Nephron (organoid): ENCODE data around the gene NAA16.

ENCODE experiments used
- H3K27ac Mint-ChIP-seq, 3 experiments: 2 replicates each; pipeline ENCODE4 v1.8.0; 2020; ENCODE audit warnings: mixed read lengths in 3 of 3, mild to moderate bottlenecking in 2 of 3, moderate library complexity in 1 of 3
- H3K27me3 Mint-ChIP-seq: 2 replicates; pipeline ENCODE4 v1.8.0; 2021; ENCODE audit warnings: low read depth, mild to moderate bottlenecking, moderate library complexity, mixed read lengths
- H3K36me3 Mint-ChIP-seq: 2 replicates; pipeline ENCODE4 v1.8.0; 2020; ENCODE audit warnings: low read depth, mixed read lengths
- H3K4me1 Mint-ChIP-seq: 2 replicates; pipeline ENCODE4 v1.8.0; 2020; ENCODE audit warnings: mixed read lengths
- H3K4me3 Mint-ChIP-seq, 3 experiments: 2 replicates each; pipeline ENCODE4 v1.8.0; 2020; ENCODE audit warnings: mild to moderate bottlenecking in 3 of 3, mixed read lengths in 3 of 3, moderate library complexity in 2 of 3
- H3K9me3 Mint-ChIP-seq: 2 replicates; pipeline ENCODE4 v1.8.0; 2020; ENCODE audit warnings: mixed read lengths
- TF ChIP-seq, protein P1 (sequence below), 3 experiments: fragments of 200-600 bp; sonication (generic); IDR thresholded peaks; one replicate each; pipeline ENCODE4 v1.5.0; 2021; ENCODE audit warnings: antibody characterized with exemption in 3 of 3; ENCODE audit not compliant: unreplicated experiment in 3 of 3

Gene NAA16

DNA sequence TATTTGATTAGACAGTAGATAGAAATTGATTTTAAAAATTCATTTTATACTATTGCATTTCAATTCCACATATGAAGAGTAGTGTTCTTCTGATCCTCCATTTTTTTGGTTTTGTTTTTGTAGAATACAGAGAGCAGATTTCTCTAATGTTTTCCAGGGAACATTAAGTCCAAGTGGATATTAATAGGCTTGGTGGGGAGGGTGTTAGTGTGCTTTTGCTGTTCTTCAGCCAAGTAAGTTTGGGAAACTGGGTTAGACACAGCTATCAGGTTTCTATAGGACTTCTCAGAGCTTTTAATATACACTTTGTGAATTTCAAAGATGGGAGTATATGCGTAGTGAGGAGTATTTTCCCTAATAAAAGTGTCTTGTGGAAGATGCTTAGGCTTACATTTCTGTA lies 21.8 kb downstream of the NAA16 start:
- Mint-ChIP-seq H3K27ac (peak overlapping the region; percentile 34 to 85 (median 71)), H3K27me3 (no peaks in the 10 kb centered on the region), H3K36me3 (peaks cover 53% of the 10 kb centered on the region), H3K4me1 (peaks cover 21% of the 10 kb centered on the region), H3K9me3 (no peaks in the 10 kb centered on the region), H3K4me3 (no peak overlapping the region)
- TF ChIP-seq, protein P1, sequence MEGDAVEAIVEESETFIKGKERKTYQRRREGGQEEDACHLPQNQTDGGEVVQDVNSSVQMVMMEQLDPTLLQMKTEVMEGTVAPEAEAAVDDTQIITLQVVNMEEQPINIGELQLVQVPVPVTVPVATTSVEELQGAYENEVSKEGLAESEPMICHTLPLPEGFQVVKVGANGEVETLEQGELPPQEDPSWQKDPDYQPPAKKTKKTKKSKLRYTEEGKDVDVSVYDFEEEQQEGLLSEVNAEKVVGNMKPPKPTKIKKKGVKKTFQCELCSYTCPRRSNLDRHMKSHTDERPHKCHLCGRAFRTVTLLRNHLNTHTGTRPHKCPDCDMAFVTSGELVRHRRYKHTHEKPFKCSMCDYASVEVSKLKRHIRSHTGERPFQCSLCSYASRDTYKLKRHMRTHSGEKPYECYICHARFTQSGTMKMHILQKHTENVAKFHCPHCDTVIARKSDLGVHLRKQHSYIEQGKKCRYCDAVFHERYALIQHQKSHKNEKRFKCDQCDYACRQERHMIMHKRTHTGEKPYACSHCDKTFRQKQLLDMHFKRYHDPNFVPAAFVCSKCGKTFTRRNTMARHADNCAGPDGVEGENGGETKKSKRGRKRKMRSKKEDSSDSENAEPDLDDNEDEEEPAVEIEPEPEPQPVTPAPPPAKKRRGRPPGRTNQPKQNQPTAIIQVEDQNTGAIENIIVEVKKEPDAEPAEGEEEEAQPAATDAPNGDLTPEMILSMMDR (IDR thresholded peaks at IDR 0.05; ENCODE audit: unreplicated experiment in 3 of 3) = no peak

DNA sequence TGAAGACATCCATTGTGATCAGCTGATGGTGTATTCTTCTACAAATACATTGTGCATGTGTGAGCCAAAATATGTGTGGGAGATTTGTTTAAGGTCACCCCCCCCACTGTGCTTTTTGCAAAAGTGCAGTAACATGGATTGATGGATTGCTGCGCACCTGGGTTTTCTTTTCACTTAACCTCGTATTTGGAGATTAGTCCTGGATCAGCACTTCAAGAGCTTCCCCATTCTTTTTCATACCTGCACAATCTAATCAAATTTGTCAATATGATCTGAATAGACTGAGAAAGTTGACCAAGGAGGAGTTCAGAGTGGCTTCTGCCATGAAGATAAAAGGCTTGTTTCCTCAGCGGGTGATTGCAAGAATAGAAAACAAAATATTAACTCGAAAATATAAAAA lies 23.7 kb downstream of the NAA16 start:
- peaks cover 54% of the 10 kb centered on the region for H3K36me3 Mint-ChIP-seq
- no peak overlapping the region for H3K27ac Mint-ChIP-seq
- no peaks in the 10 kb centered on the region for H3K27me3 Mint-ChIP-seq
- no peaks in the 10 kb centered on the region for H3K9me3 Mint-ChIP-seq
- H3K4me1 Mint-ChIP-seq = peaks cover 14% of the 10 kb centered on the region
- H3K4me3 Mint-ChIP-seq = no peak overlapping the region
- TF ChIP-seq, protein P1 (IDR thresholded peaks at IDR 0.05; ENCODE audit: unreplicated experiment in 3 of 3) = no peak

DNA sequence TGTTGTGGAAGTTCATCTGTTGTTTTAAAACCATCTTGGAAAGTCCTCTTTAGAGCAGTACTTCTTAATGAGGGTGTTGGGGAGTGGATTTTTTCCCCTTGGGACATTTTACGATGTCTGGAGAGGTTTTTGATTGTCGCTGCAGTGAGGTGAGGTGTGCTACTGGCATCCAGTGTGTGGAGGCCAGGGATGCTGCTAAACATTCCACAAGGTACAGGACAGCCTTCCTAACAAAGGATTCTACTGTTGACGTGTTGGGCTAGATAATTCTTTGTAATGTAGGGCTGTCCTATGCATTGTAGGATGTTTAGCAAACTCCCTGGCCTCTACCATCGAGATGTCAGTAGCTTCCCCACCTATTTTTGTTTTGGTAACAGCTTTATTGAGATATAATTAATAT lies 33.3 kb downstream of the NAA16 start:
- H3K36me3 Mint-ChIP-seq = peaks cover 83% of the 10 kb centered on the region
- no peaks in the 10 kb centered on the region for H3K27me3 Mint-ChIP-seq
- no peak overlapping the region for H3K27ac Mint-ChIP-seq
- TF ChIP-seq, protein P1 (IDR thresholded peaks at IDR 0.05; ENCODE audit: unreplicated experiment in 3 of 3) = no peak
- no peaks in the 10 kb centered on the region for H3K9me3 Mint-ChIP-seq
- no peak overlapping the region for H3K4me3 Mint-ChIP-seq
- peaks cover 7% of the 10 kb centered on the region for H3K4me1 Mint-ChIP-seq

DNA sequence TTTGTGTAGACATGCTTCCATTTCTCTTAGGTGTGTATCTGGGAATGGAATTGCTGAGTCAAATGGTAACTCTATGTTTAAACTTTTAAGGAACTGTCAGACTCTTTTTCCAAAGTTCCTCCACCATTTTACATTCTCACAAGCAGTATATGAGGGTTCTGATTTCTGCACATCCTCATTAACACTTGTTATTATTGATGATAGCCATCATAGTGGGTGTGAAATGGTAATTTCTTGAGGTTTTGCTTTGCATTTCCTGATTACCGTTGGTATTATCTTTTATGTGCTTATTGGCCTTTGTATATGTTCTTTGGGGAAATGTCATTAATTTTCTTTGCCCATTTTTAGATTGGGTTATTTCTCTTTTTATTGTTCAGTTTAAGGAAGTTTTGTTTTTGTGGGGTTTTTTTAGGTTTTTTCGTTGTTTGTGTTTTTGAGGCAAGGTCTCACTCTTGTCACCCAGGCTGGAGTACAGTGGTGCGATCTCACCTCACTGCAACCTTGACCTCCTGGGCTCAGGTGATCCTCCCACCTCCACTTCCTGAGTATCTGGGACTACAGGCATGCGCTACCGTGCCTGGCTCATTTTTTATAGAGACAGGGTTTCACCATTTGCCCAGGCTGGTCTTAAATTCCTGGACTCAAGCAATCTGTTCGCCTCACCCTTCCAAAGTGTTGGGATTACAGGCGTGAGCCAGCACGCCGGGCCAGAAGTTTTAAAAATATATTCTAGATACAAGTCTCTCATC lies 34.3 kb downstream of the NAA16 start:
- TF ChIP-seq, protein P1 (IDR thresholded peaks at IDR 0.05; ENCODE audit: unreplicated experiment in 3 of 3) = no peak
- Mint-ChIP-seq H3K4me1 (peaks cover 7% of the 10 kb centered on the region), H3K4me3 (no peak overlapping the region), H3K27ac (peak overlapping the region in 2 of 3 experiments; percentile 52 to 53), H3K27me3 (no peaks in the 10 kb centered on the region), H3K9me3 (no peaks in the 10 kb centered on the region), H3K36me3 (peaks cover 79% of the 10 kb centered on the region)

DNA sequence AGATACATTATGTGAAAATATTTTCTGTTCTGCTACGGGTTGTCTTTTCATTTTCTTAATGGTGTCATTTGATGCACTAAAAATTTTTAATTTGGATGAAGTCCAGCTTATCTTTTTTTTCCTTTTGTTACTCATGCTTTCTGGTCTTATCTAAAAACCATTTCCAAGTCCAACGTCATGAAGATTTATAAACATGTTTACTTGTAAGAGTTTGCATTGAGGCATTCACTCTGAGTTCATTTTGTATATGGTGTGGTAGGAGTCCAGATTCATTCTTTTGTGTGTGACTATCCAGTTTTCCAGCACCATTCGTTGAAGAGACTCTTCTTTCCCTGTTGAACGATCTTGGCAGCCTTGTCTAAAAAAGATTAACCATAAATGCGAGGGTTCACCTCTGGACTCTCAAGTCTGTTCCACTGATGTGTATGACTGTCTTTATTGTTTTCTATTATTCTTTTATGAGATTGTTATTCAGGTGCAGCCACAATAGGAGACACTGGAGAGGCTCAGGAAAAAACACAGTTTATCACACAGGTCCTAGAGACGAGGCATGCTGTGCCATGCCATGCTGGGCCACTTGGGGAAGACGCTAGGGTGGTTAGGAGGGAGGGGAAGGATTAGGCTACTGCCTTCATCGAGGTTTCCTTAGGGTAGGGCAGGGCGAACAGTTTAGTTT lies 35.0 kb downstream of the NAA16 start:
- no peak overlapping the region for H3K4me3 Mint-ChIP-seq
- peak overlapping the region in 2 of 3 experiments; percentile 52 to 53 for H3K27ac Mint-ChIP-seq
- H3K4me1 Mint-ChIP-seq = peaks cover 7% of the 10 kb centered on the region
- TF ChIP-seq, protein P1 (IDR thresholded peaks at IDR 0.05; ENCODE audit: unreplicated experiment in 3 of 3) = no peak
- H3K27me3 Mint-ChIP-seq = no peaks in the 10 kb centered on the region
- H3K36me3 Mint-ChIP-seq = peaks cover 77% of the 10 kb centered on the region
- no peaks in the 10 kb centered on the region for H3K9me3 Mint-ChIP-seq
